ENCODE measurements around the gene FDX2.

FDX2 gene

GRCh38 chr19:10333758-10334587 is 18.2 kb upstream of the FDX2 start:
- in situ Hi-C loops (cut with MboI; ENCODE audit: low sequenced_read_pairs) = no loop called here

GRCh38 chr19:10332965-10333757 is 17.3 kb upstream of the FDX2 start, which contains the start of gene RAVER1:
Gene RAVER1 (minus strand): TSS chr19:10333529. CDS start chr19:10333507, 22 bp downstream.
- in situ Hi-C loops (cut with MboI; ENCODE audit: low sequenced_read_pairs) = no loop called here

- in situ Hi-C loops (cut with MboI; ENCODE audit: low sequenced_read_pairs) = no loop called here
Observed at GRCh38 chr19:10332158-10332964, 16.5 kb upstream of the FDX2 start.

- in situ Hi-C loops (cut with MboI; ENCODE audit: low sequenced_read_pairs) = no loop called here
Observed at GRCh38 chr19:10329555-10329954, 13.7 kb upstream of the FDX2 start.

- in situ Hi-C loops (cut with MboI; ENCODE audit: low sequenced_read_pairs) = no loop called here
Observed at GRCh38 chr19:10328558-10329429, 13.0 kb upstream of the FDX2 start.

- in situ Hi-C loops (cut with MboI; ENCODE audit: low sequenced_read_pairs) = no loop called here
Observed at GRCh38 chr19:10327793-10328192, 12.0 kb upstream of the FDX2 start.

- in situ Hi-C loops (cut with MboI; ENCODE audit: low sequenced_read_pairs) = no loop called here
Observed at GRCh38 chr19:10325732-10326131, 9.9 kb upstream of the FDX2 start.

- in situ Hi-C loops (cut with MboI; ENCODE audit: low sequenced_read_pairs) = no loop called here
Observed at GRCh38 chr19:10321874-10322835, 6.3 kb upstream of the FDX2 start.

GRCh38 chr19:10321417-10321797 is 5.6 kb upstream of the FDX2 start:
- in situ Hi-C loops (cut with MboI; ENCODE audit: low sequenced_read_pairs) = no loop called here

- in situ Hi-C loops (cut with MboI; ENCODE audit: low sequenced_read_pairs) = no loop called here
Observed at GRCh38 chr19:10320602-10321416, 5.0 kb upstream of the FDX2 start.

GRCh38 chr19:10318807-10319682 is 3.2 kb upstream of the FDX2 start:
- in situ Hi-C loops (cut with MboI; ENCODE audit: low sequenced_read_pairs) = no loop called here

- in situ Hi-C loops (cut with MboI; ENCODE audit: low sequenced_read_pairs) = no loop called here
Observed at GRCh38 chr19:10317857-10318462, 2.1 kb upstream of the FDX2 start.

GRCh38 chr19:10317045-10317856 is 1.4 kb upstream of the FDX2 start:
- in situ Hi-C loops (cut with MboI; ENCODE audit: low sequenced_read_pairs) = no loop called here

- in situ Hi-C loops (cut with MboI; ENCODE audit: low sequenced_read_pairs) = no loop called here
Observed at GRCh38 chr19:10316229-10317044, 622 bp upstream of the FDX2 start.

- in situ Hi-C loops (cut with MboI; ENCODE audit: low sequenced_read_pairs) = no loop called here
Observed at GRCh38 chr19:10309423-10309822, 6.4 kb downstream of the FDX2 start, which contains the start of gene ZGLP1. Gene ZGLP1 (minus strand): TSS chr19:10309815.
